Panc1 (cell line): Measurements from ENCODE around the gene RDH13. TPM values are rescaled to one million over a fixed set of nuclear protein-coding genes. Genes with fewer than 3 reads are reported as not detected.

Experiments used
- ATAC-seq: fragments of 200-7000 bp; cut with Tn5 transposase; 2 replicates; pipeline ENCODE4 v1.9.1; 2020; ENCODE audit warnings: mild to moderate bottlenecking, moderate library complexity
- BruUV-seq: library from RNA; stranded (reverse); fragments of 400-500 nt; replicated peaks from 2 replicates; lab custom pipeline; 2021; lab: Mats Ljungman, UMichigan
- CTCF ChIA-PET: fragments of 300-600 bp; sonication (Branson Sonifier 250); formaldehyde crosslinking; loops from one replicate; lab custom pipeline; 2022; ENCODE audit warnings: antibody characterized with exemption; lab: Charles Lee
- POLR2A ChIA-PET: fragments of 300-600 bp; sonication (Branson Sonifier 250); formaldehyde crosslinking; loops from one replicate; lab custom pipeline; 2022; ENCODE audit warnings: antibody characterized with exemption; lab: Charles Lee
- DNase-seq: peaks from one replicate; pipeline ENCODE4 v3.0.0-alpha.2; 2010; ENCODE audit warnings: low read depth, low spot score
- H3K27ac ChIP-seq: 2 replicates; pipeline ENCODE4 v1.5.1; 2011; ENCODE audit warnings: mild to moderate bottlenecking, low read length, inconsistent platforms
- H3K27me3 ChIP-seq: fragments of 200-500 bp; sonication (Bioruptor generic); 2 replicates; pipeline ENCODE4 v1.6.0; 2014; ENCODE audit warnings: low read length, inconsistent platforms; ENCODE audit not compliant: control insufficient read depth, insufficient read depth
- H3K36me3 ChIP-seq: fragments of 200-500 bp; sonication (Bioruptor generic); 2 replicates; pipeline ENCODE4 v1.5.1; 2014; ENCODE audit warnings: inconsistent platforms, mild to moderate bottlenecking, low read length, moderate library complexity; ENCODE audit not compliant: control insufficient read depth, insufficient read depth
- H3K4me1 ChIP-seq: 2 replicates; pipeline ENCODE4 v1.5.1; 2011; ENCODE audit warnings: inconsistent platforms, mild to moderate bottlenecking, low read length, moderate library complexity; ENCODE audit not compliant: control insufficient read depth, insufficient read depth
- H3K4me3 ChIP-seq, 2 experiments: 2 replicates each; pipeline ENCODE4 v1.5.1; 2011 to 2012; ENCODE audit warnings: low read depth in 2 of 2, low read length in 2 of 2, mild to moderate bottlenecking in 2 of 2, inconsistent platforms in 1 of 2, moderate library complexity in 1 of 2
- H3K9me3 ChIP-seq: fragments of 200-500 bp; sonication (Bioruptor generic); 2 replicates; pipeline ENCODE4 v1.5.1; 2014; ENCODE audit warnings: low read depth, mild to moderate bottlenecking, inconsistent platforms, low read length, moderate library complexity; ENCODE audit not compliant: control insufficient read depth, insufficient read depth
- CTCF ChIP-seq: fragments of 450-650 bp; IDR thresholded peaks from 2 replicates; pipeline ENCODE4 v1.5.1; 2017; ENCODE audit warnings: mild to moderate bottlenecking
- POLR2AphosphoS5 ChIP-seq: IDR thresholded peaks from 2 replicates; pipeline ENCODE4 v1.6.1; 2012; ENCODE audit warnings: mild to moderate bottlenecking, low read depth, low read length, moderate library complexity
- REST ChIP-seq, 2 experiments: IDR thresholded peaks; 2 replicates each; pipeline ENCODE4 v1.6.1; 2011 to 2012; ENCODE audit warnings: low read depth in 2 of 2, control low read depth in 1 of 2, low read length in 1 of 2, mild to moderate bottlenecking in 1 of 2, moderate library complexity in 1 of 2; ENCODE audit not compliant: insufficient read depth in 1 of 2
- SIN3A ChIP-seq: IDR thresholded peaks from 2 replicates; pipeline ENCODE4 v1.6.1; 2012; ENCODE audit warnings: low read depth, mild to moderate bottlenecking, low read length, moderate library complexity, borderline replicate concordance; ENCODE audit not compliant: insufficient read depth
- TCF7L2 ChIP-seq: IDR thresholded peaks from 2 replicates; pipeline ENCODE4 v1.6.1; 2011; ENCODE audit warnings: mild to moderate bottlenecking, low read depth, low read length, inconsistent platforms
- in situ Hi-C: cut with HindIII; loops from 2 replicates; pipeline ENCODE4 v1.10.0; 2016; ENCODE audit warnings: low sequenced_read_pairs, low pct_unique_long_range_greater_than_20kb
- intact Hi-C: fragments of 100-400 bp; cut with micrococcal nuclease; formaldehyde crosslinking; loops from one replicate; pipeline ENCODE4 v1.10.0; 2022; ENCODE audit not compliant: unreplicated experiment
- total RNA-seq: library from RNA; stranded (reverse); gene quantifications from one replicate; pipeline ENCODE4 v1.2.1, GENCODE V29; 2021; ENCODE audit not compliant: unreplicated experiment

RDH13 gene
- total RNA-seq, 1 experiment from 2014 or later, result 37.8 TPM

DNA sequence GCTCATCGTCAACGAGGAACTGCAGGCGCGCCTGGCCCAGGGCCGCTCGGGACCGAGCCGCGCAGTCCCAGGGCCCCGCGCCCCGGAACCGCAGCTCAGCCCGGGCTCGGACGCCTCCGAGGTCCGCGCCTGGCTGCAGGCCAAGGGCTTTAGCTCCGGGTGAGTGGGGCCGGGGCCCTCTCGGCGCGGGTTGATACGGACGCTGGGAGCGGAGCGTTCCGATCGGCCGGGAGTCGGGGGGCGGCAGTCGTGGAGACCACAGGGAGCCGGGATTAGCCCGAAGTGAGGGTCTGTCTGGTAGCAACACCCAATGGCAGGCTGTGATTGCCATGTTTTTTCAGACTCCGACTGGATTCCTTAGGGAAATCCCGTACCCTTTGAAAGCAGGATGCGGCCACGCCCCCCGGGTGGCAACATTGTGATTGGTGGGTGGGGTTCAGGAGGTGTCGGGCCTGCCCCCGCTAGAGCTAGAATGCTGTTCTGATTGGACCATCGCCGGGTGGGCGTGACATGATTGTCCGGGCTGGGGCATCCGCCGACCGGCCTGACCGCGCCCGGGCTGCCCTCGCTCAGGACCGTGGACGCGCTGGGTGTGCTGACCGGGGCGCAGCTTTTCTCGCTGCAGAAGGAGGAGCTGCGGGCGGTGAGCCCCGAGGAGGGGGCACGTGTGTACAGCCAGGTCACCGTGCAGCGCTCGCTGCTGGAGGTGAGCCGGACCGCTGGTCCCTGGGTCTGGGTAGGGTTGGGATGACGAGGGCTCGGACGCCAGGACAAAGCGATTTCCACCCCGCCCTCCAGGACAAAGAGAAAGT, 24.0 kb upstream of the RDH13 start:
- Histone ChIP-seq H3K36me3 (peaks cover 2% of the 10 kb centered on the region; the same call in 1 of the 2 replicates), H3K4me3 (no peak overlapping the region; a peak in 1 of 4 replicates), H3K4me1 (peaks cover 9% of the 10 kb centered on the region; the same call in 1 of the 2 replicates), H3K27me3 (no peaks in the 10 kb centered on the region), H3K9me3 (no peaks in the 10 kb centered on the region), H3K27ac (no peak overlapping the region)
- intact Hi-C loops, result no loop called here
- ChIA-PET CTCF (no interaction called here), POLR2A (no interaction called here)
- ATAC-seq (no peak), DNase-seq (no peak)
- TF ChIP-seq TCF7L2, result no peak
- in situ Hi-C loops, result no loop called here
- no TSS peak for BruUV-seq

GRCh38 chr19:55085923-55086715, 23.2 kb upstream of the RDH13 start:
- no peak for ATAC-seq
- Histone ChIP-seq H3K4me3 (no peak overlapping the region), H3K27ac (no peak overlapping the region), H3K9me3 (no peaks in the 10 kb centered on the region), H3K4me1 (peaks cover 7% of the 10 kb centered on the region; the same call in 1 of the 2 replicates), H3K36me3 (no peaks in the 10 kb centered on the region; the same call in 1 of the 2 replicates), H3K27me3 (no peaks in the 10 kb centered on the region)
- no peak for DNase-seq
- CTCF ChIA-PET, result no interaction called here
- intact Hi-C loops, result no loop called here
- BruUV-seq, result no TSS peak
- TF ChIP-seq CTCF, result no peak
- TF ChIP-seq TCF7L2, result no peak
- no peak for TF ChIP-seq SIN3A
- no peak for TF ChIP-seq POLR2AphosphoS5
- in situ Hi-C loops, result no loop called here
- POLR2A ChIA-PET, result no interaction called here

- in situ Hi-C loops (no loop called here), intact Hi-C loops (no loop called here)
- BruUV-seq, result no TSS peak
- ATAC-seq (no peak), DNase-seq (no peak)
- CTCF ChIA-PET, result no interaction called here
- H3K4me3 ChIP-seq, result no peak overlapping the region
- no peaks in the 10 kb centered on the region; the same call in 1 of the 2 replicates for H3K36me3 ChIP-seq
- H3K4me1 ChIP-seq, result peaks cover 3% of the 10 kb centered on the region; the same call in 1 of the 2 replicates
- POLR2A ChIA-PET, result no interaction called here
- no peaks in the 10 kb centered on the region for H3K9me3 ChIP-seq
- H3K27ac ChIP-seq, result no peak overlapping the region
- TF ChIP-seq REST (IDR thresholded peaks at IDR 0.05; ENCODE audit: insufficient read depth in 1 of 2, low read depth in 2 of 2, low read length in 1 of 2) (no peak), SIN3A (no peak), POLR2AphosphoS5 (no peak)
- no peaks in the 10 kb centered on the region for H3K27me3 ChIP-seq
Observed at GRCh38 chr19:55084416-55084815, 21.5 kb upstream of the RDH13 start.
